GM19043 (cell line): ENCODE results near the gene ZFR.
"Not testable (repeated sequence)": the region's sequence is repeated elsewhere in the genome, so short reads cannot be mapped to it uniquely, and the experiment has no call there.

Experiments used
- ATAC-seq: cut with Tn5 transposase; IDR thresholded peaks from one replicate; pipeline ENCODE4 v1.9.1; 2021; ENCODE audit warnings: low read depth; ENCODE audit not compliant: unreplicated experiment

The ZFR gene

GRCh38 chr5:32453916-32454315, 9.4 kb upstream of the ZFR start:
- no peak for ATAC-seq

DNA sequence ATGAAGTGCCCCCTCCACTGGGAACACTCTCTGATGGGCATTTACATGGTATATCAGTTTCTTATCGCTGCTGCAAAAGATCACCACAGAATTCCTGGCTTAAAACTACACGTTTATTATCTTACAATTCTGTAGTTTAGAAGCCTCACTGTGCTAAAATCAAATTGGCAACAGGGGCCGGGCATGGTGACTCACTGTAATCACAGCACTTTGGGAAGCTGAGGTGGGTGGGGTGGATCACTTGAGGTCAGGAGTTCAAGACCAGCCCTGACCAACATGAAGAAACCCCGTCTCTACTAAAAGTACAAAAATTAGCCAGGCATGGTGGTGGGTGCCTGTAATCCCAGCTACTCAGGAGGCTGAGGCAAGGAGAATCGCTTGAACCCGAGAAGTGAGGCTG, 7.8 kb upstream of the ZFR start:
- not testable (repeated sequence) for ATAC-seq

- no peak for ATAC-seq
Measured at GRCh38 chr5:32450952-32451351, 6.4 kb upstream of the ZFR start.

DNA sequence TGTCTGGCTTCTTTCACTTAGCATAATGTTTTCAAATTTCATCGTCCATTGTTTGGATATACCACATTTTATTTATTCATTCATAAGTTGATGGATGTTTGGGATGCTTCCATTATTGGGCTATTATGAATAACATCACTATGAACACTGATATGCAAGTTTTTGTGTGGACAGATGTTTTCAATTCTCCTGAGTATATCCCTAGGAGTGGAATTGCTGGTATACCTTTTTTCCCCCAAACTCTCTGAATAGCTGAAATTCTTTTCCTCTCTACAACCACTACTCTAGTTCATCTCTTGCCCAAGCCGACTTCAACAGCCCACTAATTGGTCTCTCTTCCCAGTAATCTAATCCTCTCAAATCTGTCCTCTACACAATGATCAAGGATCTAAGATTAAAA, 4.7 kb upstream of the ZFR start:
- no peak for ATAC-seq

DNA sequence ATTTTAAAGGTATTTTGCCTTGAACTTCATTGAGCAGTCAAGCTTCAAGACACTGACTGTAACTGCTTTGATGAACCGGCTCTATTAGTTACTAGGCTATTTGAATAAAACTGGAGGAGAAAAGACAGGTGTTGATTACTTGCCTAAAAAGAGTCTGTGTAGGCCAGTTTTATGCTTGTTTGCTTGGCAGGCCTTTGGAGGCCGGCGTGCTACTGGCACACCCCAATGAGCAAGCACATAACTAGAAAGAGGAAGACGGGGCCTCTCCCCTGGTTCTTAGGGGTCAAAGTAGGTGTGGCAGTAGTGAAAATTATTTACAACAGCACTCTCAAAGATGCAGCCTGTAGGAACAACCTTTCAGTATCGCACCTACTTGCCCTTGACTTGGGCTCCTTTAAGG, 2.1 kb upstream of the ZFR start:
- no peak for ATAC-seq

- ATAC-seq = no peak
Measured at GRCh38 chr5:32445831-32446614, 1.5 kb upstream of the ZFR start.

- no peak for ATAC-seq
Measured at GRCh38 chr5:32445287-32445758, 783 bp upstream of the ZFR start.

DNA sequence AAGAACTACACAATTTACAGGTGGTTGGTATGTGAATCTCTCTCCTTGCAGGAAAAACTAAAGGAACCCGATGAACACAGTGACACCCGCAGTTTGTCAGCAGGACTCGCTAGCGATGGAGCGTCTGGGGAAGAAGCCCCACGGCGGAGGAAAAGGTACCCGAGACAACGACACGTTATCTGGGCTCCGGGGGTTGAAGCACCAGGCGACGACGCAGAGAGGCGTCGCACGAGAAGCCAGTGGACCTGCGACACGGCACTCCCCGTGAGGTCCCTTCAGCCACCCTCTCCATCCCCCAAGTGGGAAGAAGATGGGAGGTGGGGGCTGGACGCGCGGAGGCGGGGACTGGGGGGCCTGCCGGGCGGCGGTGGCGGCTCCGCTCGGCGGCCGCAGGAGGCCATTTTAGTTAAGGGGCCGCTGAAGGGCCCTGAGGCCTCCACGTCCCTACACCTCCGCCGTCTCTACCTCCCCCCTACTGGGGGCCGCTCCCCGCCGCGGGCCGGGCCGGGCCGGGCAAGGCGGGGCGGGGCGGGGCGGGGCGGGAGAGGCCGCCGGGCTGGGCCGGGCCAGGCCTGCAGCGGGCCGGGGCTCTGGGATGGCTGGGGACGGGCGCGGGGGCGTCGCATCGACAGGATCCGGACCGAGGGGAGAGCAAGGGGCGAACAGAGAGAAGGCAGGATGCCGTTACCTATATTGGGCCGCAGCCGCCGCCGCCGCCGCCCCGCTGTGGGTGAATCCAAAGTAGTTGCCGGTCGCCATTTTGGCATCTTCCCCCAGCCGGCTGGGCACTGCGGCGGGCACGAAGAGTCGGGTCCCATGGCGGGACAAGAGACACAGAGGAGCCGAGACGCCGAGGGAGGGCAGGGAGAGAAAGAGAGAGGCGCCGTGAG, 754 bp downstream of the ZFR start:
- peak; percentile 28 for ATAC-seq

DNA sequence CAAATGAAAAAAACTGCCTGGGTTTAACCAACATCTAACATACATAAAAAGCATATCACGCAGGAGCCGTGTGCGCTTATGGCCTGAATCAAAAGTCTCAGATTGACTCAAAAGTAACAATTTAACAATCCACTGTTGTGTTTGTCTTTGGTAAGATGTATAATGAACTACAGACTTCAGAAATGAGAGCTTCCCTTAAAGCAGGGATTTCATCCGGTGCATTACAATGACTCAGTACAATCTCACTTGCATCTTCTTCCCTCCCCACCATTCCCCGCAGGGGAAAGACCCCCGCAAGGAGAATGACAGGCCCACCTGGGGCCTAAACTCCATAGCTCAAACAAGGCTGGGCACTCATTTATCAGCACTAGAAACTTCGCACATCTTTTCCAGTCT, 1.4 kb downstream of the ZFR start:
- ATAC-seq = peak; percentile 37

DNA sequence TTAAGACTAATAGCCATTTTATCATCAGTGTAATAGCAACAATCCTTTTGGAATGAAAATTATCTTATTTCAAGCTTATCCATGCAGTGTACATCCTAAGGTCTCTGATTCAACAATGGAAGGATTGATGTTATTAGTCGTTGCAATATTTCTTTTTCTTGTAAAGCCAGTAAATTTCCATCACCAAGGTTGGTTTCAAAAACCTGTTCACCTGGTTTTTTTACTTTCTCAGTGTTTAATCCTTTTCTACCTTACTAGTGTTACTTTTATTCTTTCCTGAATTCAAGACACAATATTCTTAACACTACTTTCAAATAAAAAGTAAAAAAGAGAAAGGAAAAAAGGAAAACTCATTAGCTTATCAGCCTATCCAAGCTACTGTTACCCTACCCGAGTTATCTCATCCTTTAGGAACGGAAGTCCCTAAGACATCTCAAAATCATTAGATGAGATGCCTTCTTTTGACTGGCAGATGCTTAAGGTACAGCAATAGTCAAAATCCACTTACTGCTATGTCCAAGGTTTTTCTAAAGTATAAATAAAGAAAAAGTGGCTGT, 5.4 kb downstream of the ZFR start:
- ATAC-seq = no peak

DNA sequence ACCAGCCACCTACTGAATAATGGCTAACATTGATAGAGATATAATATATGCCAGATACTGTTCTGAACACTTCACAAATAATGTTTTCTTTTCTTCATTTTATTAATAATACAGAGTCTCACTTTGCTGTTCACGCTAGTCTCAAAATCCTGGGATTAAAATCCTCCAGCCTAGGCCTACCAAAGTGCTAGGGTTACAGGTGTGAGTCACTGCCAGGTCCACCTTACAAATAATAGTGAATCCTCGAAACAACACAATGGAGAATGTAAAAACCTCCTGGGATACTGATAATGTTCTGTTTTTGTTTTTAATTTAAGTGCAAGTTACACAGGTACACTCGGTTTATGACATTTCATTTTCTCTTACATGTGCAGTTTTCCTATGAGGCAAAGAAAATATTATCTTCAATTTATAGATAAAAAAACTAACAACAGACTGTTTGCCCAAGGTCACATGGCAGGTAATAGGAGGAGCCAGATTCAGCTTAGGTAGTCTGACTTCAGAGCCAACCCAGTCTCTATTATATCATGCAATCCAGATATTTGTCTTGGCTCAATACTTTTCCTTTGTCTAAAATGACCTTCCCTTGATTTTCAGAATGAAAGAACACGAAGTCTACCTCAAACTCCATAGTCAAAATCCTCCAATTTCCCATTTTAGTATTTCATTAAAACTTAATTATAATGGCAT, 7.8 kb downstream of the ZFR start:
- ATAC-seq = no peak

- ATAC-seq = no peak
Measured at GRCh38 chr5:32435383-32435782, 9.2 kb downstream of the ZFR start.

- ATAC-seq = no peak
Measured at GRCh38 chr5:32434221-32434620, 10.3 kb downstream of the ZFR start.

GRCh38 chr5:32432633-32433032, 11.9 kb downstream of the ZFR start:
- no peak for ATAC-seq

DNA sequence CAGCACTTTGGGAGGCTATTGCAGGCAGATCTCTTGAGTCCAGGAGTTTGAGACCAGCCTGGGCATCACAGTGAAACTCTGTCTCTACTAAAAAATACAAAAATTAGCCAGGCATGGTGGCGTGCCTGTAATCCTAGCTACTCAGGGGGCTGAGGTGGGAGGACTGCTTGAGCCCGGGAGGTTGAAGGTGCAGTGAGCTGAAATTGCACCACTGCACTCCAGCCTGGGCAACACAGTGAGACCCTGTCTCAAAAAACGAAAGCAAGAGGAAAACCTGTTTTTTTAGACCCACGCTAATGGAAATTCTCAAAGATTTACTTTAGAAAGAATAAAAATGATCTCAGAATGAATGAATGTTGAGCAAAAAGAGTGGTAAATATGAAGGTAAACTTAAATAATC, 13.7 kb downstream of the ZFR start:
- ATAC-seq = not testable (repeated sequence)

DNA sequence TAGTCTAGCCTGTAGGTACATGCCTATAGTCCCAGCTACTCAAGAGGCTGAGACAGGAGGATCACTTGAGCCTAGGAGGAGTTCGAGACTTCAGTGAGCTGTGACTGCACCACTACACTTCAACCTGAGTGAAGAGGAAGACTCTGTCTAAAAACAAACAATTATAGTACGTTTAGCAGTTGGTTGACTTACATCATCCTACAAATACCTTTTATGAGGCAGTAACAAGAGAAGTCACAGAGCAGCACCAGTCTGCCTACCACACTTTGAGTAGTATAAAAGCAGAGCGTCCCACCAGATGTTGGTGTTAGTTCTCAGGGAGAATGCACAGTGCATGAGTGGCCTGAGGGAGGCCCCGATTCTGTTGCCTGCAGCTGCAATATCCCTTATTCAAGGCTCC, 16.1 kb downstream of the ZFR start:
- no peak for ATAC-seq

DNA sequence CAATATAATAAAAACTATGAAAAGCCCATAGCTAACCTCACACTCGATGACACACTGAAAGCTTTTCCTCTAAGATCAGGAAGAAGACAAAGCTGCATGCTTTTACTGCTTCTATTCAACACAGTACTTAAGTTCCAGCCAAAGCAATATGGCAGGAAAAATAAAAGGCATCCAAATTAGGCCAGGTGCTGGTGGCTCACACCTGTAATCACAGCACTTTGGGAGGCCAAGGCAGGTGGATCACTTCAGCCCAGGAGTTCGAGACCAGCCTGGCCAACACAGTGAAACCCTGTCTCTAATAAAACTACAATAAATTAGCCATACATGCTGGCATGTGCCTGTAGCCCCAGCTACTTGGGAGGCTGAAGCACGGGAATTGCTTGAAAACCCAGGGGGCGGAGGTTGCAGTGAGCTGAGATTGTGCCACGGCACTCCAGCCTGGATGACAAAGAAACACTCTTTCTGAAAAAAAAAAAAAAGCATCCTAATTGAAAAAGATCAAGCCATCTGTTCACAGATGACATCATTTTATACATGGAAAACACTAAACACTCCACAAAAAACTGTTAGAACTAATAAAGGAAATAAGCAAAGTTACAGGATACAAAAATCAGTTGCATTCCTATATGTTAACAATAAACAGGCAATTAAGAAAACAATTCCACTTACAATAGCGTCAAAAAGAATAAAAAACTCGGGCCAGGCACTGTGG, 17.9 kb downstream of the ZFR start:
- no peak for ATAC-seq

- ATAC-seq = no peak
Measured at GRCh38 chr5:32422697-32423096, 21.8 kb downstream of the ZFR start.

DNA sequence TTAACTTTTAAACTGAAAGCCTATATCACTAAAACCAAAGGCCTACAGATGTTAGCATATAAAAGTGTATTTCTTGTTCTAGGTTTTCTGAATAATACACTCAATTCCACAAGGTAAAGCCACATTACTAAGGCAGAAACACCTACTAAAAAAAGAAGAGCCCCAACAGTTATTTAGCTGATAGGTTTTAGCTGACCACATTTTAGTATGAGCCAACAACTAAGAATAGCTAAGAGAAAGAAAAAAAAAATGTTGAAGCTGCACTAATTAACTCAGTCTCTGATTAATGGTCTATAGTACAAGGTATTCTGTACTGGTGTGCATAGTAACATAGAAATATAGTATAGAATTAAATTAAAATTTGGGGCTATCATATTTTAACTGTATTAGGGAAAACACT, 23.5 kb downstream of the ZFR start:
- ATAC-seq = no peak

DNA sequence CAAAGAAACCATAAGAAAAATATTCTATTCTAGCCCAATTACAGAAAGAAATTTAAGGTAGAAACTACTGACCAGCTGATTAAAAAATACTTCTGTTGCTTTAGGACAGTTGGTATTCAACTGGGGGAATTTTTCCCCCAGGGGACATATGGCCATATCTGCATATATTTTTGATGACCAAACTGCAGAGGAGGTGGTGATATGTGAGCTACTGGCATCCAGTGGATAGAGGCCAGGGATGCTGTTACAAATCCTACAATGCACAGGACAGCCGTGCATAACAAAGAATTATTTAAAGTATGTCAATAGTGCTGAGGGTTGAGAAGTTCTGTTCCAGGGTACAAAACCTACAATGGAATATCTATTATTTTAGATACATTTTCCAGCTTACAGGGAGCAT, 24.0 kb downstream of the ZFR start:
- no peak for ATAC-seq
